HepG2 (cell line): ENCODE results near the gene RPS14. TPM values are rescaled to one million over a fixed set of nuclear protein-coding genes. Genes with fewer than 3 reads are reported as not detected.

Experiments
- ARNTL ChIP-seq: sonication (generic); formaldehyde crosslinking; IDR thresholded peaks from 2 replicates; pipeline ENCODE4 v1.4.0; 2020; ENCODE audit warnings: mild to moderate bottlenecking, missing genetic modification reagents
- KIAA2018 ChIP-seq: sonication (generic); formaldehyde crosslinking; IDR thresholded peaks from 2 replicates; pipeline ENCODE4 v1.5.0; 2020; ENCODE audit warnings: mild to moderate bottlenecking, missing genetic modification reagents, borderline replicate concordance
- MZF1 ChIP-seq: sonication (generic); formaldehyde crosslinking; IDR thresholded peaks from 2 replicates; pipeline ENCODE4 v1.8.1; 2023; ENCODE audit warnings: mild to moderate bottlenecking, missing genetic modification reagents, borderline replicate concordance
- SNAI1 ChIP-seq: sonication (generic); formaldehyde crosslinking; IDR thresholded peaks from 2 replicates; pipeline ENCODE4 v1.5.0; 2020; ENCODE audit warnings: mild to moderate bottlenecking, missing genetic modification reagents, borderline replicate concordance
- U2AF1 ChIP-seq: fragments of 200-400 bp; formaldehyde crosslinking; optimal IDR thresholded peaks from 2 replicates; pipeline ENCODE3; 2017; ENCODE audit warnings: mild to moderate bottlenecking, low read depth, low read length
- ZBTB4 ChIP-seq: sonication (generic); formaldehyde crosslinking; IDR thresholded peaks from 2 replicates; pipeline ENCODE4 v1.4.0; 2020; ENCODE audit warnings: missing genetic modification reagents, mild to moderate bottlenecking, borderline replicate concordance
- ZNF33B ChIP-seq: sonication (generic); formaldehyde crosslinking; IDR thresholded peaks from 2 replicates; pipeline ENCODE4 v1.5.1; 2020; ENCODE audit warnings: mild to moderate bottlenecking, missing genetic modification reagents
- ZNF570 ChIP-seq: sonication (generic); formaldehyde crosslinking; IDR thresholded peaks from 2 replicates; pipeline ENCODE4 v1.4.0; 2020; ENCODE audit warnings: mild to moderate bottlenecking, missing genetic modification reagents, borderline replicate concordance
- ZNF761 ChIP-seq: sonication (generic); formaldehyde crosslinking; conservative IDR thresholded peaks from 2 replicates; pipeline ENCODE4 v1.4.0; 2020; ENCODE audit warnings: mild to moderate bottlenecking, missing genetic modification reagents
- polyA plus RNA-seq, 8 experiments: library from polyadenylated mRNA; depleted of rRNA in 3 of 8; stranded (reverse) in 7 of 8; unstranded in 1 of 8; fragments of >200 nt; fragmentation: Illumina TruSeq in 4 of 8; extraction: Trizol in 4 of 8; gene quantifications; 2 replicates each; pipeline versions ENCODE4 v1.2.1 to v1.2.3, GENCODE V29; 2011 to 2016; ENCODE audit warnings: low read depth in 4 of 8, missing spikeins in 1 of 8, mixed read lengths in 1 of 8; ENCODE audit not compliant: insufficient read depth in 1 of 8
- total RNA-seq, 5 experiments: library from RNA; depleted of rRNA; stranded (reverse); fragments of >200 nt; fragmentation: Illumina TruSeq; extraction: Trizol; gene quantifications; 2 replicates each; pipeline ENCODE4 v1.2.3, GENCODE V29; 2016; ENCODE audit warnings: low read depth in 1 of 5
- TF ChIP-seq, protein P1 (sequence below): sonication (generic); formaldehyde crosslinking; IDR thresholded peaks from 2 replicates; pipeline ENCODE4 v1.5.1; 2020; ENCODE audit warnings: mild to moderate bottlenecking, missing genetic modification reagents

The RPS14 gene
- total and polyA plus RNA-seq, 2 of the 13 experiments (the other 11 are each of a cell fraction or from before 2014, with no cell fraction given) = 2,116 to 3,295 TPM

DNA sequence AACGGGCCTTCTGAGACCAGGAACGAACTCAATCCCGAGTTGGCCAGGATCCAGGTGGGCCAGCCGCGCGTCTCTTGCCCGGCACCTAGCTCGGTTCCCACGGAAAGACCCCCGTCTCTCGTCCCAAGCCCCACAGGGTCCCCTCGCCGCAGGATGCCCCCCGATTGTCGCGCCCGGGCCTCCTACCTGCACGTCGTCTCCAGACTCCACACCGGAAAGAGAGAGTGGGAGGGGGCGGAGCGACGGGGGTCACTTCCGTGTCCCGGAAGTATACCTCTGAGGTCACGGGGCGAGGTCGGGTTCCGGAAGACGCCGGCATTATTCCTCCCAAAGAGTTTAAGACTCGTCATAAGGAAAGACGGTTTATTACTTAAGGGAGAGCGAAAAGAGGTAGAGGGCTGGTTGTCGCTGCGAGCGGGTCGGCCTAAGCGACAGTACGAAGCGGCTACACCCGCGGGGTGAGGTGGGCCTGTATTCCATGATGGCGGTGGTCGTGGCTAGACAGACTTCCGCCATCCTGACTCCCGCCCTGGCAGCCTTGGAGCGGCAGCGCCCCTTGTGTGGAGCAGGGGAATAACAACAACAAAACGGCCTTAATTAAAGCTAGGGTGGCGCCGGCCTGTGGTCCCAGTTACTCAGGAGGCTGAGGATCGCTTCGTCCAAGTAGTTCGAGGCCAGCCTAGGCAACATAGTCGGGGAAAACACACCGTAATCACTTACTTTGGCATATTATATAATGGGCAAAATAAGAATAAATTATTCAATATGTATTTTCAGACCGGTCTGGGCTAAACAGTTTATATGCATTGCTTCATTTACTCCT, at the start of gene RPS14 (continued):
- TF ChIP-seq, protein P1, sequence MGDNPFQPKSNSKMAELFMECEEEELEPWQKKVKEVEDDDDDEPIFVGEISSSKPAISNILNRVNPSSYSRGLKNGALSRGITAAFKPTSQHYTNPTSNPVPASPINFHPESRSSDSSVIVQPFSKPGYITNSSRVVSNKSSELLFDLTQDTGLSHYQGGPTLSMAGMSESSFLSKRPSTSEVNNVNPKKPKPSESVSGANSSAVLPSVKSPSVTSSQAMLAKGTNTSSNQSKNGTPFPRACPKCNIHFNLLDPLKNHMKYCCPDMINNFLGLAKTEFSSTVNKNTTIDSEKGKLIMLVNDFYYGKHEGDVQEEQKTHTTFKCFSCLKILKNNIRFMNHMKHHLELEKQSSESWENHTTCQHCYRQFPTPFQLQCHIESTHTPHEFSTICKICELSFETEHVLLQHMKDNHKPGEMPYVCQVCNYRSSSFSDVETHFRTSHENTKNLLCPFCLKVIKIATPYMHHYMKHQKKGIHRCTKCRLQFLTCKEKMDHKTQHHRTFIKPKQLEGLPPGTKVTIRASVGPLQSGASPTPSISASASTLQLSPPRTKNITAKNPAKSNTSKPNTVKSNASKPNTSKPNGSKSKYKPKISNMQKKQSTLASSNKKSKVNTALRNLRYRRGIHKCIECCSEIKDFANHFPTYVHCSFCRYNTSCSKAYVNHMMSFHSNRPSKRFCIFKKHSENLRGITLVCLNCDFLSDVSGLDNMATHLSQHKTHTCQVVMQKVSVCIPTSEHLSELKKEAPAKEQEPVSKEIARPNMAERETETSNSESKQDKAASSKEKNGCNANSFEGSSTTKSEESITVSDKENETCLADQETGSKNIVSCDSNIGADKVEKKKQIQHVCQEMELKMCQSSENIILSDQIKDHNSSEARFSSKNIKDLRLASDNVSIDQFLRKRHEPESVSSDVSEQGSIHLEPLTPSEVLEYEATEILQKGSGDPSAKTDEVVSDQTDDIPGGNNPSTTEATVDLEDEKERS (CRISPR knock-in tag) = peak; percentile 99
- TF ChIP-seq ZBTB4 (CRISPR knock-in tag) (0 out of 2 replicates have a peak, but pooled peaks have one; percentile 58), ARNTL (CRISPR knock-in tag) (no peak), KIAA2018 (no peak), U2AF1 (peak; percentile 92), ZNF33B (peak; percentile 94; the same call in 1 of the 2 replicates), ZNF761 (CRISPR knock-in tag) (peak; percentile 47), MZF1 (CRISPR knock-in tag) (no peak), SNAI1 (peak; percentile 89), ZNF570 (CRISPR knock-in tag) (no peak)
